Transverse colon (tissue), 4 donors: ENCODE results near the gene GNAI1. TPM values are rescaled to one million over a fixed set of nuclear protein-coding genes. Genes with fewer than 3 reads are reported as not detected.

Experiments
- DNase-seq: peaks from one replicate; pipeline ENCODE4 v3.0.0-alpha.2; 2019
- H3K27ac ChIP-seq, 4 donors: fragments of 200-600 bp; sonication (generic); 2 replicates each; pipeline ENCODE4 v1.5.1; 2016 to 2018; ENCODE audit warnings: inconsistent platforms in 4 of 4
- H3K27me3 ChIP-seq: fragments of 200-600 bp; sonication (generic); 2 replicates; pipeline ENCODE4 v1.5.1; 2017; ENCODE audit warnings: inconsistent platforms
- H3K36me3 ChIP-seq, 4 donors: fragments of 200-600 bp; sonication (generic); 2 replicates each; pipeline ENCODE4 v1.5.1; 2017 to 2019; ENCODE audit warnings: inconsistent platforms in 4 of 4
- H3K4me1 ChIP-seq, 4 donors: fragments of 200-600 bp; sonication (generic); 2 replicates each; pipeline ENCODE4 v1.5.1; 2017 to 2020; ENCODE audit warnings: inconsistent platforms in 4 of 4
- H3K4me3 ChIP-seq, 4 donors: fragments of 200-600 bp; sonication (generic); 1 replicate in 1 of 4; 2 replicates in 3 of 4; pipeline versions ENCODE4 v1.5.1 to v1.6.1; 2017 to 2019; ENCODE audit warnings: inconsistent platforms in 4 of 4
- H3K9me3 ChIP-seq, 2 donors: fragments of 200-600 bp; sonication (generic); 2 replicates each; pipeline ENCODE4 v1.5.1; 2017 to 2019; ENCODE audit warnings: inconsistent platforms in 2 of 2
- CTCF ChIP-seq, 5 experiments: fragments of 200-600 bp in 3 of 5; fragments of 450-650 bp in 2 of 5; sonication (generic) in 3 of 5; IDR thresholded peaks; 1 replicate in 2 of 5; 2 replicates in 3 of 5; pipeline ENCODE4 v1.5.1; 2016 to 2017; ENCODE audit warnings: antibody characterized with exemption in 5 of 5, inconsistent platforms in 3 of 5, mild to moderate bottlenecking in 2 of 5, moderate library complexity in 1 of 5
- EP300 ChIP-seq: sonication (generic); formaldehyde crosslinking; IDR thresholded peaks from one replicate; pipeline ENCODE4 v1.6.1; 2017; ENCODE audit warnings: antibody characterized with exemption, low read depth
- POLR2A ChIP-seq: fragments of 450-650 bp; IDR thresholded peaks from one replicate; pipeline ENCODE4 v1.6.1; 2016; ENCODE audit warnings: antibody characterized with exemption, mild to moderate bottlenecking, moderate library complexity
- POLR2AphosphoS5 ChIP-seq, 3 donors: sonication (generic); formaldehyde crosslinking; IDR thresholded peaks; one replicate each; pipeline ENCODE4 v1.6.1; 2016; ENCODE audit warnings: antibody characterized with exemption in 3 of 3
- WGBS, 2 donors: methylation state at CpG; one replicate each; pipeline ENCODE4 v1.1.5; 2018; ENCODE audit warnings: low coverage in 1 of 2; 5-methylcytosine and 5-hydroxymethylcytosine counted together
- in situ Hi-C, 4 donors: fragments of 200-750 bp; cut with MboI; loops; one replicate each; pipeline versions ENCODE4 v1.15.0 to v1.15.1; 2017; ENCODE audit warnings: low sequenced_read_pairs in 3 of 4, low pct_ligation_motif_present in 1 of 4, low pct_unique_long_range_greater_than_20kb in 1 of 4
- intact Hi-C: fragments of 100-400 bp; cut with DNase I; formaldehyde crosslinking; loops from one replicate; pipeline ENCODE4 v1.15.1; 2023; ENCODE audit warnings: low total_unique reads
- total RNA-seq, 4 donors: library from RNA; depleted of rRNA; stranded (reverse); fragments of >200 nt; gene quantifications; one replicate each; pipeline ENCODE4 v1.1.0, GENCODE V29; 2016

GNAI1 gene
- total RNA-seq, 4 donors from 2014 or later = 3.0 to 46.0 (median 37.4) TPM

GRCh38 chr7:80187279-80187678 lies 52.6 kb downstream of the GNAI1 start:
- WGBS, 2 donors = 76 to 82% methylated on average over 1 of the region's 1 CpG

GRCh38 chr7:80187727-80188126 lies 53.1 kb downstream of the GNAI1 start:
- intact Hi-C loops = no loop called here

More at GRCh38 chr7:80187279-80187678, 52.6 kb downstream of the GNAI1 start:
- DNase-seq = no peak
- H3K4me3 ChIP-seq = no peak overlapping the region
- no peaks in the 10 kb centered on the region for H3K27me3 ChIP-seq
- in situ Hi-C loops (no loop called here), intact Hi-C loops (no loop called here)
- H3K36me3 ChIP-seq = no peaks in the 10 kb centered on the region
- TF ChIP-seq CTCF (IDR thresholded peaks at IDR 0.05) = no peak
- TF ChIP-seq POLR2AphosphoS5 (IDR thresholded peaks at IDR 0.05) = no peak
- no peak for TF ChIP-seq POLR2A
- TF ChIP-seq EP300 = no peak
- H3K4me1 ChIP-seq = peaks cover 0 to 9% (median 2%) of the 10 kb centered on the region in 4 donors
- H3K27ac ChIP-seq = no peak overlapping the region
- no peaks in the 10 kb centered on the region for H3K9me3 ChIP-seq

GRCh38 chr7:80189638-80190037 lies 55.0 kb downstream of the GNAI1 start:
- H3K9me3 ChIP-seq = no peaks in the 10 kb centered on the region
- in situ Hi-C loops (no loop called here), intact Hi-C loops (no loop called here)
- no peak overlapping the region for H3K27ac ChIP-seq
- H3K4me3 ChIP-seq = no peak overlapping the region
- TF ChIP-seq POLR2AphosphoS5 (IDR thresholded peaks at IDR 0.05) (no peak), CTCF (IDR thresholded peaks at IDR 0.05) (no peak), POLR2A (no peak), EP300 (no peak)
- peaks cover 0 to 9% (median 2%) of the 10 kb centered on the region in 4 donors for H3K4me1 ChIP-seq
- WGBS, 2 donors = 60 to 66% methylated on average over 4 of the region's 4 CpGs
- no peak for DNase-seq
- H3K27me3 ChIP-seq = no peaks in the 10 kb centered on the region
- H3K36me3 ChIP-seq = no peaks in the 10 kb centered on the region

More at GRCh38 chr7:80187727-80188126, 53.1 kb downstream of the GNAI1 start:
- TF ChIP-seq CTCF (IDR thresholded peaks at IDR 0.05) (no peak), EP300 (no peak), POLR2AphosphoS5 (IDR thresholded peaks at IDR 0.05) (no peak), POLR2A (no peak)
- H3K27ac ChIP-seq = no peak overlapping the region
- no peak for DNase-seq
- no peaks in the 10 kb centered on the region for H3K9me3 ChIP-seq
- peaks cover 0 to 9% (median 2%) of the 10 kb centered on the region in 4 donors for H3K4me1 ChIP-seq
- no peak overlapping the region for H3K4me3 ChIP-seq
- no peaks in the 10 kb centered on the region for H3K36me3 ChIP-seq
- in situ Hi-C loops = no loop called here
- no peaks in the 10 kb centered on the region for H3K27me3 ChIP-seq

GRCh38 chr7:80197627-80198026 lies 63.0 kb downstream of the GNAI1 start:
- Histone ChIP-seq H3K27ac (no peak overlapping the region), H3K4me3 (no peak overlapping the region), H3K27me3 (no peaks in the 10 kb centered on the region), H3K9me3 (no peaks in the 10 kb centered on the region), H3K36me3 (no peaks in the 10 kb centered on the region), H3K4me1 (peaks cover 0 to 9% (median 0%) of the 10 kb centered on the region in 4 donors)
- in situ Hi-C loops (no loop called here), intact Hi-C loops (no loop called here)
- no peak for DNase-seq
- 81 to 93% methylated on average over 2 of the region's 2 CpGs for WGBS, 2 donors
- TF ChIP-seq POLR2AphosphoS5 (IDR thresholded peaks at IDR 0.05) (no peak), POLR2A (no peak), EP300 (no peak), CTCF (IDR thresholded peaks at IDR 0.05) (no peak)
